Activated CD4-positive, alpha-beta T cell treated with anti-CD3 and anti-CD28 coated beads, Interleukin-2, Interleukin-6, amounts not matched to agents 100 ng/mL and 50 ng/mL, durations not matched to agents 16 hours and 8 hours (primary cell): ENCODE data around the gene NLRC3.
A peak's percentile ranks its signal among the peaks of the same experiment; 100 is the strongest.

Experiments
- DNase-seq: peaks from one replicate; pipeline ENCODE4 v3.0.0-alpha.2; 2020

Gene NLRC3

GRCh38 chr16:3578610-3579551, 1.7 kb upstream of the NLRC3 start:
- peak; percentile 81 for DNase-seq

- DNase-seq = peak; percentile 67
Measured at GRCh38 chr16:3578121-3578520, 918 bp upstream of the NLRC3 start.

GRCh38 chr16:3576211-3576610, 992 bp downstream of the NLRC3 start:
- DNase-seq = peak; percentile 24

GRCh38 chr16:3575491-3575890, 1.7 kb downstream of the NLRC3 start:
- no peak for DNase-seq

- DNase-seq = no peak
Measured at GRCh38 chr16:3574195-3574594, 3.0 kb downstream of the NLRC3 start.

- DNase-seq = no peak
Measured at GRCh38 chr16:3573146-3573815, 3.9 kb downstream of the NLRC3 start.

- DNase-seq = no peak
Measured at GRCh38 chr16:3570420-3571062, 6.7 kb downstream of the NLRC3 start.

GRCh38 chr16:3569851-3570250, 7.4 kb downstream of the NLRC3 start:
- DNase-seq = no peak

GRCh38 chr16:3566990-3567389, 10.2 kb downstream of the NLRC3 start:
- no peak for DNase-seq

GRCh38 chr16:3564889-3565141, 12.4 kb downstream of the NLRC3 start:
- DNase-seq = no peak

- DNase-seq = no peak
Measured at GRCh38 chr16:3564130-3564888, 12.9 kb downstream of the NLRC3 start.

- DNase-seq = no peak
Measured at GRCh38 chr16:3562914-3563480, 14.2 kb downstream of the NLRC3 start.

GRCh38 chr16:3561626-3562025, 15.6 kb downstream of the NLRC3 start:
- DNase-seq = no peak

GRCh38 chr16:3554351-3554928, 22.8 kb downstream of the NLRC3 start:
- no peak for DNase-seq

GRCh38 chr16:3553138-3553923, 23.9 kb downstream of the NLRC3 start:
- no peak for DNase-seq

GRCh38 chr16:3550851-3551847, 26.1 kb downstream of the NLRC3 start:
- no peak for DNase-seq

GRCh38 chr16:3549906-3550305, 27.3 kb downstream of the NLRC3 start:
- DNase-seq = no peak

GRCh38 chr16:3548859-3549258, 28.3 kb downstream of the NLRC3 start:
- no peak for DNase-seq

- DNase-seq = no peak
Measured at GRCh38 chr16:3548445-3548844, 28.8 kb downstream of the NLRC3 start.

GRCh38 chr16:3546986-3547682, 30.1 kb downstream of the NLRC3 start:
- no peak for DNase-seq
